NCI-H2196 treated with DMSO at 0.1 percent for 48 hours (cell line): ENCODE measurements around the gene MED12.
"Not testable (repeated sequence)": the region's sequence is repeated elsewhere in the genome, so short reads cannot be mapped to it uniquely, and the experiment has no call there.

Experiments used
- DNase-seq: peaks from one replicate; lab custom pipeline; 2025; ENCODE audit not compliant: unreplicated experiment; lab: John Stamatoyannopoulos, UW

Gene MED12

GRCh38 chrX:71160475-71160874 lies 42.1 kb downstream of the MED12 start:
- DNase-seq: no peak

DNA sequence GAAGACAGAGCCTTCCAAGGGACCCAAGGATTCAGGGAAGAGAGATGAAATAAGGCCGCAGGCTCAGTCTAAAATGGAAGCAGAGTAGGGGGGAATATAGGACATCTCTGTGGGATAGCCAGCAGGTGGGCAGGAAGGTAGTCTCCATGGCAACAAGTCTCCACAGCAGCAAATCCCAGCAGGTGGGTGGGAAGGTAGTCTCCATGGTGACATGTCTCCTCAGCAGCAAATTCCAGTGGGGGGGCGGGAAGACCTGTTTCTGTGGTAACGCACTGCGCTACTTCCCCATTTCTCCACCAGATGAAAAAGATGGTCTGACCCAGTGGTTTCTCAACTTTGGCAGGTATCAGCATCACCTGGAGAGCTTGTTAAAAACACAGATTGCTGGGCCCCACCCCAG lies 44.6 kb downstream of the MED12 start:
- no peak for DNase-seq

DNA sequence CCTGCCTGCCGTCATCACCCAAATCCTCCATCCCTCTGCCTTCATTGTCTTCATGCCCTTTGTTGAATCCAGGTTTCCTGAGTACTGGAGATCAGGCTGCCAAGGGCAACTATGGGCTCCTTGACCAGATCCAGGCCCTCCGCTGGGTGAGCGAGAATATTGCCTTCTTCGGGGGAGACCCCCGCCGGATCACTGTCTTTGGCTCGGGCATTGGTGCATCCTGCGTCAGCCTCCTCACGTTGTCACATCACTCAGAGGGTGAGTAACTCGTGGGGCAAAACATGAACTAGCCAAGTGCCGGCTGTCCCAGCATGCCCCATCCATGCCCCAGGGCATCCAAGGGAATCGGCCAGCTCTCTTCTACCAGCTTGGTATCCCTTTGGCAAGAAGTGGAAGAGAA lies 45.7 kb downstream of the MED12 start:
- DNase-seq: no peak

DNA sequence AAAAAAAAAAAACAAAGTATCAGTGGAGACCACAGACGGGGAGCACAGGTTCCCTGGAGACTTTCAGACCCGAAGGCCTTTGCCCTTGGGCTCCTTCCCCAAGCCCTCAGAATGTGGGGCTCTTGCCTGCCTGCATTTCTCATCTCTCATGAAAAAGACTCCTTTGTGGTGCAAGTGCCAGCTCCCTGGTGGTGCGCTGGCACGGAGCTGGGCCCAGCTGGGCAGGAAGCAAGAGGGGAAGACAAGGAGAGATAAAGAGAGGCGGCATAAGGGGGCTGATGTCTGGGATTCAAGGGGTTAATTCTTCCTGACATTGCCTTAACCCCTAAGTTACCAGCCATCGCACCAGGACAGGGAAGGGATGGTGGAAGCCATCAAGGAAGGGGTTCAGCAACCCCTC lies 48.1 kb downstream of the MED12 start:
- no peak for DNase-seq

DNA sequence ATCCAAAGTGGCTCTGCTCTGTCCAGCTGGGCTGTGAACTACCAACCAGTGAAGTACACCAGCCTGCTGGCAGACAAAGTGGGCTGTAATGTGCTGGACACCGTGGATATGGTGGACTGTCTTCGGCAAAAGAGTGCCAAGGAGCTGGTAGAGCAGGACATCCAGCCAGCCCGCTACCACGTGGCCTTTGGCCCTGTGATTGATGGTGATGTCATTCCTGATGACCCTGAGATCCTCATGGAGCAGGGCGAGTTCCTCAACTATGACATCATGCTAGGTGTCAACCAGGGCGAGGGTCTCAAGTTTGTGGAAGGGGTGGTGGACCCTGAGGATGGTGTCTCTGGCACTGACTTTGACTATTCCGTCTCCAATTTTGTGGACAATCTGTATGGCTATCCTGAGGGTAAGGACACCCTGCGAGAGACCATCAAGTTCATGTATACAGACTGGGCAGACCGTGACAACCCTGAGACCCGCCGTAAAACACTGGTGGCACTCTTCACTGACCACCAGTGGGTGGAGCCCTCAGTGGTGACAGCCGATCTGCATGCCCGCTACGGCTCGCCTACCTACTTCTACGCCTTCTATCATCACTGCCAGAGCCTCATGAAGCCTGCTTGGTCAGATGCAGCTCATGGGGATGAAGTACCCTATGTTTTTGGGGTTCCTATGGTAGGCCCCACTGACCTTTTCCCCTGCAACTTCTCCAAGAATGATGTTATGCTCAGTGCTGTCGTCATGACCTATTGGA lies 48.8 kb downstream of the MED12 start:
- DNase-seq: no peak

- DNase-seq: no peak
Measured at GRCh38 chrX:71168134-71168533, 49.7 kb downstream of the MED12 start.

DNA sequence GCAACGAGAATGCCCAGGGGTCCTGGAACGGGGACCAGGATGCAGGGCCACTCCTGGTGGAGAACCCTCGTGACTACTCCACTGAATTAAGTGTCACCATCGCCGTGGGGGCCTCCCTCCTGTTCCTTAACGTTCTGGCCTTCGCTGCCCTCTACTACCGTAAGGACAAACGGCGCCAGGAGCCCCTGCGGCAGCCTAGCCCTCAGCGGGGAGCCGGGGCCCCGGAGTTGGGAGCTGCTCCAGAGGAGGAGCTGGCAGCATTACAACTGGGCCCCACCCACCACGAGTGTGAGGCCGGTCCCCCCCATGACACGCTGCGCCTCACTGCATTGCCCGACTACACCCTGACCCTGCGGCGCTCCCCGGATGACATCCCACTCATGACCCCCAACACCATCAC lies 51.2 kb downstream of the MED12 start:
- no peak for DNase-seq

DNA sequence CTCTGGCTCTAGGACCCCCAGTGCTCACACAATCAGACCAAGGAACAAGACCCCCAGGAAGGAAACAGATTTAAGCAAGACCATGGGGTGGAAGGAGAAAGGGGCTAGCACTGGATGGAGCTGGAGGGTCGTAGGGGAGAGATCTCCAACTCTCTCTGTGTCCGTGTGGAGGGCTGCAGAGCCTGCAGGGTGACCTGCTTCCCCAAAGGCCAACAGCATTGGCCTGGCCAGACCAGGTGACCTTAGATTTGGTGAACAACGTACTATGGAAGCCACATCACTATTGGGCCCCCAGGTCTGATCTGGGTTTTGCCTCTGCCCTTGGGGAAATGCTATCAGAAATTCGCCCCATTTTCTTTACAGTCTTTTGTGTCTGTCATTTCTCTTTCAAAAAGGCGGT lies 52.3 kb downstream of the MED12 start:
- no peak for DNase-seq

DNA sequence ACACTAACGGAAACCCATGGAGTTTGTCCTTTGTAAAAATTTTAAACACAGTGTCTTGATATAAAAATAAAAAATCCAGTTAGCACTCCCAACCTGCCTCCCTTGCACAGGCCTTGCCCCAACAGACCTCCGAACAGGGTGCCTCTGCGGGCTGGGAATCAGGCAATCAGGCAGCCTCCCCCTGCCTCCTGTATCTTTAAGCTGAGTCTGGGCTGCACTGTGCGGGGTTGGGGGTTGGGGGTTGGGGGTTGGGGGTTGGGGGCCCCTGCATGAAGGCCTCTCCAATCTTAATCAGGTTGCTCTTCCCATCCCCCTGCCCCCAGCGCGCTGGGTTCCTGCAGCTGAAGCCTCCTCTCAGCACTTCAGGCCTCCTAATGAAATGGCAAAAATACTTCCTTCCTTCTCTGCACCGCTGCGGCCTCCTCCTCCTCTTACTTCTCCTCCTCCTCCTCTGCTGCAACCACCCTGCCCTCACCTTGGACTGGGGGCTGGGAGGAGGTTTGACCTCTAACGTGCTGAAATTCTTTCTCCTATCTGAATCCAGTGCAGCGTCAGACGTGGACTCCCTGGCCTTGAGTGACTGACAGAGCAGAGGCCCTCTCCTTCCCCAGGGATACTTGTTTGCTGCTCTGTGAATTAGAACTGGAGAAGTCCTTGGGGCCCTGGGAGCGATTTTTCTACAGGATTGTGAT lies 52.9 kb downstream of the MED12 start:
- DNase-seq: no peak

DNA sequence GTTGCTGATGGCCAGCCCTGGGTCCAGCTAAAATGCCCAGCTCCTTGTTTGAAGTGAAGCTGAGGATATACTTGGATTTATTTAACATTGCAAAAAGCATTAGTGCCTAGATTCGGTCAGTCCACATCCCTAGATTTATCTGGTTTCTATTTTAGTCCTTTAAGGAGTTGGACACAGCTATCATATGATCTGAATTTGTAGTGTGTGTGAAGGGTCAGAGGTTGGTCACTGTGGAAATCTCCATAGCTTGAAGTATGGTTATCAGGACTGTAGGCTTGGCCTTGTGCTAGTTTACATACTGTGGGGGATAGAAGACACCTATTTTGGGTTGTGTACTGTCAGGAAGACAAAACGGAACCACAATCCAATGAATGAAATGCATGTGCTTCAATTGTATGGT lies 55.0 kb downstream of the MED12 start:
- DNase-seq: no peak

DNA sequence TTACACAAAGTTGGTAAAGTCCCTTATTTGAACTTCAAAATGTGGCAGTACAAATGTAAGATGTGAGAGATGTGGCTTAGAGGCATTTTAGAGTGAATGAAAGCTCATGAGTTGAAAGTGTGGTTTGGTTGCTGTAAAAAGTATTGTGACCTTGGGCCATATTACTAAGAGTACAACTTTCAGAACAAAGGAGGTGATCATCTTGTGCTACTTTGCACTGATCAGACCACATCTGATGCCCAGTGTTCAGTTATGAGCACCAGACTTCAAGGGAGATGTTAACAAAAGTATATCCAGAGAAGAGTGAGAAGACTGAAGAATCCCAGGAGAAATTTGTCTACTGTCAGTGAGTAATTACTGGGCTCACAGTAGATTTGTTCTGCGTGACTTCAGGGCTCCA lies 56.4 kb downstream of the MED12 start:
- no peak for DNase-seq

DNA sequence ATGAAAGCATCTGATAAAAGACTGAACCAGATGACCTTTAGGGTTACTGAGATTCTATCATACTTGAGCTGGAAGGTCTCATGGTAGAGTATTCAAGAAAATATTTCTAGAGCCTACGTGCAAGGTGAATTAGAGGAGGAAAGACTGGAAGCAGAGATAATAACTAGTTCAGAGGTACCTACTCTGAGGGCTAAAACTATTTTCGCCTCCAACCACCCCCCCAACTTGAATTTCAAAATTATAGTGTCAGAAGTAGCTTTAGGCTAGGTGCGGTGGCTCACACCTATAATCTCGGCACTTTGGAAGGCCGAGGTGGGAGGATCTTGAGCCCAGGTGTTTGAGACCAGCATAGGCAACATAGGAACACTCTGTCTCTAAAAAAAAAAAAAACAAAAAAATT lies 57.1 kb downstream of the MED12 start:
- no peak for DNase-seq

- DNase-seq: no peak
Measured at GRCh38 chrX:71177327-71177726, 58.9 kb downstream of the MED12 start.

- peak; percentile 38 for DNase-seq
Measured at GRCh38 chrX:71178908-71179307, 60.5 kb downstream of the MED12 start.

DNA sequence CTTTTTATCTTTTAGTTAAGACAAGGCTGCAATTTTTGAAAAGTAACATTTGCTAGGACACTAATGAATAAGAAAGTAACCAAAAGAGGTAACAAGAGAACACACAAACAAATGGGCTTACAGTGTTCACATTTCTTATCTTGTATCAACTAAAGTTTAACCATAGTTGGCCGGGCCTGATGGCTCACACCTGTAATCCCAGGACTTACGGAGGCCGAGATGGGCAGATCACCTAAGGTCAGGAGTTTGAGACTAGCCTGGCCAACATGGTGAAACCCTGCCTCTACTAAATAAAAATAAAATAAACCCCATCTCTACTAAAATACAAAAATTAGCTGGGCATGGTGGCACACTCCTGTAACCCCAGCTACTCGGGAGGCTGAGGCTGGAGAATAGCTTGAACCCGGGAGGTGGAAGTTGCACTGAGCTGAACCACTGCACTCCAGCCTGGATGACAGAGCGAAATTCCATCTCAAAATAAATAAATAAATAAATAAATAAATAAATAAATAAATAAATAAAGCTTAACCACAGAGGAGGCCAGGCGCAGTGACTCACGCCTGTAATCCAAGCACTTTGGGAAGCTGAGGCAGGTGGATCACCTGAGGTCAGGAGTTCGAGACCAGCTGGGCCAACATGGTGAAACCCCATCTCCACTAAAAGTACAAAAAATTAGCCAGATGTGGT lies 62.3 kb downstream of the MED12 start:
- not testable (repeated sequence) for DNase-seq

DNA sequence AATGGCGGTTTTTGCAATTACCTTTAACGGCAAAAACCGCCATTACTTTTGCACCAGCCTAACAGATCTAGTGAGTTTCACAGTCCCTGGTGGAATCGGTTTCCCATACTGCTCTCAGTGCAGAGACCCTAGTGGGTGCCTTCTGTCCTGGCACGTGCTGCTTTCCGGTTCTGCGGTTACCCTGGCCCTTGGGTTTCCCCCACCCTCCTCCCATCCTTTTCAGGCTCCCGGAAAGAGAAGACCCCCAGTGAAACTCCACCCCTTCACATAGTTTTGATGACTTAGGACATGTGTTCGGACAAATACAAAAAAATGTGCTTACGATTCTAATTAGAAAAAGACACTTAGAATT lies 63.1 kb downstream of the MED12 start:
- no peak for DNase-seq

DNA sequence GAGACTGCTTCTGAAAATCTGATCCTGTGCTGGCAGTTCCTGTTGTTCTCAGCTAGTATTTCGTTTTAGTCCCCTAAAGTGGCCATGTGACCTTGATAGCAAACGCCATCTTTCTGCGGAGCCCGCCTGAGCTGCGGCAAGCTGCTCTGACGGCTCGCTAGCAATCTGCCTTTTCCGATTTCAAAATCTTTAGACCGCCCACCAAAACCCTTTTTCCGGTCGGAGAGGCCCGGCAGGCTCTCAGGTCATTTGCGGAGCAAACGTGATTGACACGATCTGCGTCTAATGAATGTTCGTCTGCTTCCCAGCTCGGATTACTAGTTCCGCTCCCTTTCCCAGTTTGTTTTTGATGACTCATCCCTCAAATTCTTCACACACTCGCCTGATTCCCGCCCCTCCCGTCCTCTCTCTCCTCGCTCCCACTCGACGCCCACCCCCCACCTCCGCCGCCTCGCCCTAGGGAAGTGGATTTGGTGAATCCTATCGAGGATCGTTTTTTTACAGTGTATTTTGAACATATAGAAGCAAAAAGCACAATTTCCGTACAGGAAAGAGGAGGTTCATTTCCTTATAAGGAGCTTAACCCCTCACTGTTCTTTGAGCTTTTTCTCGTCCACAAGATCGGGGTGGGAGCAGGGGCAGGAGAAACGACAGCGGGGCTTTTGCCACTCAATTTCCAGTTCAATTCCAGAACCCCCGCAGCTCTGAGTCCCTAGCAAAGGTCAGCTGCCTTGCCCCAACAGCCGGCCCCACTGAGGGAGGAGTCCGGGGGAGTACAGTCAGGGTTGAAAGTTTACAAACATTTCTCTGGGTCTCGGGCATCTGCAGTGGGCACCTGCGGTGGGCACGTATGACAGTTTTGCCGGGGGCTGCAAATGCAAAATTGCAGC lies 63.8 kb downstream of the MED12 start:
- DNase-seq: peak; percentile 87

GRCh38 chrX:71182871-71183270 lies 64.5 kb downstream of the MED12 start:
- no peak for DNase-seq

DNA sequence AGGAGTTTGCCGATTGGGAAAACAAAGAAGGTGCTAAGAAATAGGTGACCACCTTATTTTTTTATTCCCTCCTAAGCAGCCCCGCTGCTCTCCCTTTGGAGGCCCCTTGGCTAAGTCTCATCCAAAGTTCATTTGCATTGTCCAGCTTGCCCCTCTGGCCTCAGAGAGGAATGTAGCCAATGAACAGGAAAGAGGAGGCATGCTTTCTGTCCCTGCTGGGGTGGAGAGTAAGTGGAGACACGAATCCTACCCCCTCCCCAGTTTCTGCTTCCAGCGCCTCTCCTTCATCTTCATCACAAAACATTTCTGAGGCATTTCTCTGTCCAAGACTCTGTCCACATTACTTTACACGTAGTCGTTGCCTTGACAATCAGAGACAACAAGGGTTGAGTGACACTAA lies 64.9 kb downstream of the MED12 start:
- DNase-seq: no peak

DNA sequence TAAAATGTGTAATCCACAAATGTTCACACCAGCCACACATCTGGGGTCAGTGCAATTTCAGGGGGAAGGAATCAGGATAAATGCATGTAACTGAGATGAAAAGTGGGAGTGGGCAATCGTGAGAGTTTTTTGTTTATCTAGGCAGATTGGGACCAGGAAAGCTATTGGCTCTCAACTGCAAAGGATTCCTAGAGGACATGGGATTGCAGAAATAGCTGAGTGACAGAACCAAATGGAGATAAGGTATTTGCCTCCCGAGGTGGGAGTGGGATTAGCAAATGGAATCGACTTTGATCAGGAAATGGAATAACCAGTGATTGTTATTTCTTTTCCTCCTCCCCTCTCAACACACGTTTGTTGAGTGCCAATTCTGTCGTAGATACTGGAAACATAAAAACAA lies 65.7 kb downstream of the MED12 start:
- no peak for DNase-seq

DNA sequence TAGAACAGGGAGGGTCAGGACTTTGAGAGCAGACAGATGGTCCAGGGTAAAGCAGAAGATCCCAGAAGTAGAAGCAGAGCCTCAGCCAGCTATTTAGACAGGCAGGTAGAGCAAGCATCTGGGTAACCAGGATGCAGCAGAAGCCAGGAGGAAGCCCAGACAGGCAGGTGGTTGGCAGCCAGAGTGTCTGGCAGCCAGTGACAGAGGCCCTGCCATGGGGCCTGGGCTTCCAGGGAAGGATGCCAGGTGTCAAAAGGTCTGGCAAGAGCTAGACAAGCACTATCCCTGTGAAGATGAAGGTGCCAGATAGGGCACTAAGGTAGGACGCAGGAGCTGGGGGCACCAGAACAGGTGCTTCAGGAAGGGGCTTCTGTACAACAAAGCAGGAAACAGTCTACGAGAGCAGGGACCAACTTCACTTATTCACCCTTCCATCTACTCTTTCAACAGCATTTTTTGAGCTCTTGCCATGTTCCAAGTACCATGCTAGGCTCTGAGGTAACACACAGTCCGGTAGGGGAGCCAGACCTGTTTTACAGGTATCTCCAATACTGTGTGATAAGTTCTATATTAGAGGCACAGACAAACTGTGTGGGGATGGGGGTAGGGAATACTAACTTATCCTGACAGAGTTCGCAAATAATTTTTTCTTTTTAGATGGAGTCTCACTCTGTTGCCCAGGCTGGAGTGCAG lies 66.6 kb downstream of the MED12 start:
- peak; percentile 49 for DNase-seq
